ENCODE results near the gene TRAP1. TPM values are rescaled to one million over a fixed set of nuclear protein-coding genes. Genes with fewer than 3 reads are reported as not detected.

Gene TRAP1
- total RNA-seq, 1 experiment from 2014 or later, result 204 TPM

DNA sequence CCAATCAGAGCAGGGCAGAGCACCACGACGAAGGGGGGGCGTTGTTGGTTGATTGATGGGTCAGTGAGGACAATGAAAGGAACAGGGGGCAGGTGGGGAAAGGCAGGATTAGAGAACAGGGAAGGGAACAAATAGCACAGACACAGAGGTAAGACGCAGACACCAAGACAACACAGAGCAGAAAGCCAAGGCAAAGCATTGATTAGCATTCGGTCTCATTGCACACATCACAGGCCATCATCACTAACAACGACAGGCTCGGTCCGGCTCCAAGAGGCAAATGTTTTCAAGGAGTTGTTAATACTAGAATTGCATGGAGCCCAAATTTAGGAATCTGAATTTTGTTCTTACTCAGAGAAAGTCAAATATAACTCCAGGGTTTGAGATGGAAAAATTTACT lies 34.6 kb upstream of the TRAP1 start:
- no peak overlapping the region for H3K4me2 ChIP-seq
- H3K27me3 ChIP-seq (ENCODE audit: insufficient read depth, low read depth), result no peaks in the 10 kb centered on the region
- H3K4me3 ChIP-seq, result no peak overlapping the region
- ChIA-PET CTCF (no interaction called here), POLR2A (ENCODE audit: unreplicated experiment) (interaction anchor here (0.7 kb wide), 1 partner anchor 61 kb away, joined by 8 read pairs; no protein-coding TSS in a partner anchor)
- no peak overlapping the region for H2AFZ ChIP-seq
- BruUV-seq (replicated peaks), result no TSS peak
- H3K9me3 ChIP-seq (ENCODE audit: insufficient read depth, low read depth), result no peaks in the 10 kb centered on the region
- H4K20me1 ChIP-seq (ENCODE audit: insufficient read depth), result peaks cover 9% of the 10 kb centered on the region
- no peak for DNase-seq
- intact Hi-C loops (cut with micrococcal nuclease; ENCODE audit: unreplicated experiment), result no loop called here
- H3K9me2 ChIP-seq (ENCODE audit: insufficient read depth), result no peaks in the 10 kb centered on the region
- no peaks in the 10 kb centered on the region for H3K79me2 ChIP-seq (ENCODE audit: low read depth)
- TF ChIP-seq, protein P1, sequence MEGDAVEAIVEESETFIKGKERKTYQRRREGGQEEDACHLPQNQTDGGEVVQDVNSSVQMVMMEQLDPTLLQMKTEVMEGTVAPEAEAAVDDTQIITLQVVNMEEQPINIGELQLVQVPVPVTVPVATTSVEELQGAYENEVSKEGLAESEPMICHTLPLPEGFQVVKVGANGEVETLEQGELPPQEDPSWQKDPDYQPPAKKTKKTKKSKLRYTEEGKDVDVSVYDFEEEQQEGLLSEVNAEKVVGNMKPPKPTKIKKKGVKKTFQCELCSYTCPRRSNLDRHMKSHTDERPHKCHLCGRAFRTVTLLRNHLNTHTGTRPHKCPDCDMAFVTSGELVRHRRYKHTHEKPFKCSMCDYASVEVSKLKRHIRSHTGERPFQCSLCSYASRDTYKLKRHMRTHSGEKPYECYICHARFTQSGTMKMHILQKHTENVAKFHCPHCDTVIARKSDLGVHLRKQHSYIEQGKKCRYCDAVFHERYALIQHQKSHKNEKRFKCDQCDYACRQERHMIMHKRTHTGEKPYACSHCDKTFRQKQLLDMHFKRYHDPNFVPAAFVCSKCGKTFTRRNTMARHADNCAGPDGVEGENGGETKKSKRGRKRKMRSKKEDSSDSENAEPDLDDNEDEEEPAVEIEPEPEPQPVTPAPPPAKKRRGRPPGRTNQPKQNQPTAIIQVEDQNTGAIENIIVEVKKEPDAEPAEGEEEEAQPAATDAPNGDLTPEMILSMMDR (conservative IDR thresholded peaks at IDR 0.05), result no peak
- TF ChIP-seq EZH2 (IDR thresholded peaks at IDR 0.05; ENCODE audit: low read depth), result no peak
- no peaks in the 10 kb centered on the region; the same call in 1 of the 2 replicates for H3K36me3 ChIP-seq (ENCODE audit: low read depth)
- H3K27ac ChIP-seq, result no peak overlapping the region
- 0 out of 2 replicates have a peak, but pooled peaks cover 8% of the 10 kb centered on the region for H3F3A ChIP-seq (ENCODE audit: insufficient read depth, low read depth)
- H3K4me1 ChIP-seq (replicated peaks; ENCODE audit: insufficient read depth), result no peaks in the 10 kb centered on the region

DNA sequence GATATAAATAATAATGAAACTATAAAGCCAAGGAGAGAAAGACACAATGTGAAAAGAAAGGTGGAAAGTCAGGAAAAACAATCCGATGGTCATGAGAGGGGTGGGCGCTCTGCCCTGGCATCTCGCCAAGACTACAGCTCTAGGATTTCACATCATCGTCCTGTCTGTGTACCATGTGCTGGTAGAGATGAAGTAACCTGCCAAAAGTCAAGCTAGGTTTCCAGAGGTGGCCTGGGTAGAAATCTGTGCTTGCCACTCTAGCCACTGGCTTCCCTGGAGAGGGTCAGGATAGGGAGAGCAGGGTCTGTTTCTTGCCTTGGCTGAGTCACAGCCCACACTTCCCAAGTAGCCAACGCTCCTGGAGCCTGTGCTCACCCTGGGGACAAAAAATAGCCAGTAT lies 31.0 kb upstream of the TRAP1 start:
- Histone ChIP-seq H2AFZ (no peak overlapping the region), H3K27ac (no peak overlapping the region), H3K9me2 (ENCODE audit: insufficient read depth) (no peaks in the 10 kb centered on the region), H3K27me3 (ENCODE audit: insufficient read depth, low read depth) (no peaks in the 10 kb centered on the region), H3K36me3 (ENCODE audit: low read depth) (peaks cover 3% of the 10 kb centered on the region), H3K4me1 (replicated peaks; ENCODE audit: insufficient read depth) (no peaks in the 10 kb centered on the region), H3K4me2 (no peak overlapping the region), H3K9me3 (ENCODE audit: insufficient read depth, low read depth) (no peaks in the 10 kb centered on the region), H4K20me1 (ENCODE audit: insufficient read depth) (peaks cover 3% of the 10 kb centered on the region), H3K79me2 (ENCODE audit: low read depth) (no peaks in the 10 kb centered on the region), H3K4me3 (no peak overlapping the region), H3F3A (ENCODE audit: insufficient read depth, low read depth) (0 out of 2 replicates have a peak, but pooled peaks cover 8% of the 10 kb centered on the region)
- intact Hi-C loops (cut with micrococcal nuclease; ENCODE audit: unreplicated experiment), result no loop called here
- no peak for TF ChIP-seq EZH2 (IDR thresholded peaks at IDR 0.05; ENCODE audit: low read depth)
- TF ChIP-seq, protein P1 (conservative IDR thresholded peaks at IDR 0.05), result no peak
- DNase-seq, result no peak
- POLR2A ChIA-PET (ENCODE audit: unreplicated experiment), result no interaction called here
- BruUV-seq (replicated peaks), result no TSS peak
- CTCF ChIA-PET, result no interaction called here

DNA sequence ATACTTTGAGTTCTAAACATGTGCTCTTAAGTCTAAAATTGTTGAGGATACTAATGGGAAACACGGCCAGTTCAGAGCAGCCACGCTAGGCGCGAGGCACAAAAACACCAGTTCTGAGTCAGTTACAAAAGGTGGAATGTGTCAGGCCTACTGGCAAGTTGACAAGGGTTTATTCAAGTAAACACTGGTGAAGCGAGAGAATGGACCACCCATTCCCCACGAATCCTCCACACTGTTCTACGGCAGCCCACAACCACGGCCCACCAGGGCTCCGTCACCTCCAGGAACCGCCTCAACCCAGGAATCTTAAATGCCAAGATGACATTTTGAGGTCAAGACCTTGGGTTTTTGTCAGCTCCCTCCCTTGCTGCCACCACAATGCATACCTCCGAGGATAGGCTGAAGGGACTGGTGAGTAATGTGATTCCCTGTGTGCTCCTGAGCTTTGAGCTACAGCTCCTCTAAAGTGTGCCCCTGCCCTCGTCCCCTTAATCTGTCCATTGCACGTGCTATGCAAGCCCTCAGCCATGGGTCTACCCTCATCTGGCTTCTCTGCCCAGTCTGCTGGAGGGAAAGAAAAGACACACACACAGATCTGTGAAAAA lies 28.5 kb upstream of the TRAP1 start:
- CTCF ChIA-PET, result no interaction called here
- Histone ChIP-seq H3K9me3 (ENCODE audit: insufficient read depth, low read depth) (no peaks in the 10 kb centered on the region), H3K4me1 (replicated peaks; ENCODE audit: insufficient read depth) (no peaks in the 10 kb centered on the region), H3K27ac (no peak overlapping the region), H3K4me2 (no peak overlapping the region), H3K9me2 (ENCODE audit: insufficient read depth) (no peaks in the 10 kb centered on the region), H3F3A (ENCODE audit: insufficient read depth, low read depth) (0 out of 2 replicates have a peak, but pooled peaks cover 4% of the 10 kb centered on the region), H3K79me2 (ENCODE audit: low read depth) (no peaks in the 10 kb centered on the region), H4K20me1 (ENCODE audit: insufficient read depth) (peaks cover 7% of the 10 kb centered on the region; the same call in 1 of the 2 replicates), H2AFZ (no peak overlapping the region), H3K36me3 (ENCODE audit: low read depth) (peaks cover 3% of the 10 kb centered on the region), H3K27me3 (ENCODE audit: insufficient read depth, low read depth) (no peaks in the 10 kb centered on the region), H3K4me3 (no peak overlapping the region)
- intact Hi-C loops (cut with micrococcal nuclease; ENCODE audit: unreplicated experiment), result no loop called here
- no TSS peak for BruUV-seq (replicated peaks)
- TF ChIP-seq, protein P1 (conservative IDR thresholded peaks at IDR 0.05), result no peak
- no peak for TF ChIP-seq EZH2 (IDR thresholded peaks at IDR 0.05; ENCODE audit: low read depth)
- DNase-seq, result no peak
- POLR2A ChIA-PET (ENCODE audit: unreplicated experiment), result no interaction called here

Measured in PC-9 (cell line).